NT2/D1 (cell line): ENCODE measurements around the gene CTDP1.

ENCODE experiments used
- YY1 ChIP-seq: IDR thresholded peaks from 2 replicates; pipeline ENCODE4 v1.6.1; 2011; ENCODE audit not compliant: insufficient read length, insufficient read depth
- ZNF274 ChIP-seq: IDR thresholded peaks from 2 replicates; pipeline ENCODE4 v1.6.1; 2011; ENCODE audit warnings: mild to moderate bottlenecking, low read depth, low read length

- TF ChIP-seq ZNF274 (no peak), YY1 (no peak)
Measured at GRCh38 chr18:79794846-79795245, 115.2 kb downstream of the CTDP1 start.
